Occipital lobe (tissue), 2 donors: ENCODE measurements around the gene GATC. TPM values are rescaled to one million over a fixed set of nuclear protein-coding genes. Genes with fewer than 3 reads are reported as not detected.
A peak's percentile ranks its signal among the peaks of the same experiment; 100 is the strongest.
"Not testable (repeated sequence)": the region's sequence is repeated elsewhere in the genome, so short reads cannot be mapped to it uniquely, and the experiment has no call there.

ENCODE experiments used
- DNase-seq: peaks from one replicate; lab custom pipeline; 2025; lab: John Stamatoyannopoulos, UW
- total RNA-seq: library from RNA; depleted of rRNA; stranded (reverse); fragments of >200 nt; gene quantifications from one replicate; pipeline ENCODE4 v1.2.3, GENCODE V29; 2014

Gene GATC
- total RNA-seq, 1 donor from 2014 or later, result 27.6 TPM

- DNase-seq, result no peak
These were observed 24.0 kb downstream of the GATC start for GRCh38 chr12:120470150-120470784.

GRCh38 chr12:120472521-120472920 is 26.3 kb downstream of the GATC start:
- DNase-seq, result no peak

DNA sequence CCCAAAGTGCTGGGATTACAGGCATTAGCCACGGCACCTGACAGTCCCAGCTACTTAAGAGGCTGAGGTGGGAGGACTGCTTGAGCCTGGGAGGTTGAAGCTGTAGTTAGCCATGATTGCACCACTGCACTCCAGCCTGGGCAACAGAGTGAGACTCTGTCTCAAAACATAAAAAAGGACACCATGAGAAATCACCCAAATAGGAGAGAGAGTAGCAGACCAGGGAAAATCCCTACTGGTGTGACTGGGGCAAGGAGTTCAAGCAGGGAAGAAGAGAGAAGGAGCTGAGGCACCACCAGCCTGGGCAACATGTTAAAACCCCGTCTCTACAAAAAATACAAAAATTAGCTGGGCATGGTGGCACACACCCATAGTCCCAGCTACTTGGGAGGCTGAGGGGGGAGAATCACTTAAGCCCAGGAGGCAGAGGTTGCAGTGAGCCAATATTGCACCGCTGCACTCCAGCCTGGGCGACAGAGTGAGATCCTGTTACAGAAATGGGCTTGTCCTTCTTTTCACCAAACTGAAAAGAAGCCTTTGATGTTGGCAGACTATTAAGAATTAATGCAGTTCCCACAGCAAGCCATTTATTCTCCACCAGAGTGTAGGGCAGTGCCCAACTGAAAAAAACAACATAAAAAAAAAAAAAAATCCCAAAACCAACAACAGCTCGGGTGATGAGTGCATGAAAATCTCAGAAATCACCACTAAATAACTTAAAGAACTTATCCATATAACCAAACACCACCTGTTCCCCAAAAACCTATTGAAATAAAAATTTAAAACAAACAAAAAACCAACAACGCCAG is 27.8 kb downstream of the GATC start:
- DNase-seq, result no peak

DNA sequence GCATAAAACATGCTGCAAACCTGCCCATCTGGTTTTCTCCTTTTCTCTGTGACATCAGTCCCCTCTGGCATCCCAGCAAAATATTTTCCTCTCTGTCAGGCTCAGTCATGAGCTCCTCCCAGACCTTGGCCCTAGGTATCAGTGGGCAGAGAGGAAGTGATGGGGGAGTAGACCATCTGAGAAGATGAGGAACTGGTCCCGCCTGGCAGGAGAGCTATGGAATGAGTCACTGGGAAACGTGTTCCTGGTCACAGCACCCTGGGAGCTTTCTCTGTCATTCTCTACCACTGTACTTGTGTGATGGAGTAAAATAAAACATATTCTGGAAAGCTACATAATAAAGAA is 28.3 kb downstream of the GATC start:
- DNase-seq, result peak; percentile 52

GRCh38 chr12:120475643-120476042 is 29.4 kb downstream of the GATC start:
- DNase-seq, result no peak

GRCh38 chr12:120479458-120479857 is 33.2 kb downstream of the GATC start:
- DNase-seq, result no peak

- no peak for DNase-seq
These were observed 34.0 kb downstream of the GATC start for GRCh38 chr12:120480211-120480610.

- no peak for DNase-seq
These were observed 35.0 kb downstream of the GATC start for GRCh38 chr12:120481022-120481767.

- no peak for DNase-seq
These were observed 37.4 kb downstream of the GATC start for GRCh38 chr12:120483621-120484020.

DNA sequence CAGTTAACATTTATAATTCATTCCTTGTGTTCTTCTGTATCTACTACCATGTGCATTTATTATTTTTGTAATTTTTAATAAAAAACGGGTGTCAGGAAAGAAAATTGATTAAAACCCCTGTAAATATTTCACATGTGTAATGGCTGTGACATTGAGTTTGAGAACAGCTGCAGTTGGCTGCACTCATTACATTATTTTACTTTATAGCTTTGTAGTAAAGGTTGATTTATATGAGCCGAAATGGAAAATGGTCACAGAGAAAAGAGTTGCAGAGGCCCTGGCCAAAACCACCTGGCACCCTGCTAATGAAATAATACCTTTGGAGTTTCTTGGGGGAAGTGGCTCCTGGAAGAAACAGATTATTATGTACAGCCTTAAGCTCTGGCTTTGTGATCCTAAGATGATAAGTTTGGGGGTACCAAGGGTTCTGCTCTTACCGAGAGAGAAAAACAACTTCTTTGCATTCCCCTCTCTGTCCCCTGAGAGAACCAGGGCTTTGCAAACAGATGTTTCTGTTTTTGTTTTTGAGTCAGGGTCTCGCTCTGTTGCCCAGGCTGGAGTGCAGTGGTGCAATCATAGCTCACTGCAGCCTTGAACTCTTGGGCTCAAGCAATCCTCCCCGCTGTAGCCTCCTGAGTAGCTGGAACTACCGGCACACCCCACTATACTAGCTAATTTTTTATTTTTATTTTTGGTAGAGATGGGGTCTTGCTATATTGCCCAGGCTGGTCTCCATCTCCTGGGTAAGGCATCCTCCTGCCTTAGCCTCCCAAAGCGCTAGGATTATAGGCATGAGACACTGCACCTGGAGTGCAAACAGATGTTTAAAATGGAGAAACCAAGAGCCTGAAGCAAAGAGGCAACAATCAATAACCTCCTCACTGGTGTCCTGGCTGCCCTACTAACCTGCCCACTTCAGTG is 40.0 kb downstream of the GATC start:
- DNase-seq, result no peak

GRCh38 chr12:120487552-120487951 is 41.3 kb downstream of the GATC start:
- DNase-seq, result not testable (repeated sequence)

- peak; percentile 49 for DNase-seq
These were observed 41.9 kb downstream of the GATC start for GRCh38 chr12:120488057-120488640.

DNA sequence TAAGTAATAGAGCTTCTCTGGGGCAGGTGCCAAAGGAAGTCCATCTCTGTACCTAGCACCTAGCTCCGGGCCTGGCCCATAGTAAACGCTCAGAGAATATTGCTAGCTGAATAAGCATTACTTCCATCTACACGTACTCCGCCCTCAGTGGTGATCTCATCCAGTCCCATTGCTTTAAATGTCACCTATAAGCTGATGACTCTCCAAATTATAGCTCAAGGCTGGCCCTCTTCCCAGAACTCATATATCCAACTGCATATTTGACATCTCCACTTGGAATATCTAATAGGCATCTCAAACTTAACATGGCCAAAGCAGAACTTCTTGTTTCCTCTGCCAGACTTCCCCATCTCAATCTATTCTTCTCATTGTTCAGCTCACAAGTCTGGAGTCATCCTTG is 42.8 kb downstream of the GATC start:
- no peak for DNase-seq

DNA sequence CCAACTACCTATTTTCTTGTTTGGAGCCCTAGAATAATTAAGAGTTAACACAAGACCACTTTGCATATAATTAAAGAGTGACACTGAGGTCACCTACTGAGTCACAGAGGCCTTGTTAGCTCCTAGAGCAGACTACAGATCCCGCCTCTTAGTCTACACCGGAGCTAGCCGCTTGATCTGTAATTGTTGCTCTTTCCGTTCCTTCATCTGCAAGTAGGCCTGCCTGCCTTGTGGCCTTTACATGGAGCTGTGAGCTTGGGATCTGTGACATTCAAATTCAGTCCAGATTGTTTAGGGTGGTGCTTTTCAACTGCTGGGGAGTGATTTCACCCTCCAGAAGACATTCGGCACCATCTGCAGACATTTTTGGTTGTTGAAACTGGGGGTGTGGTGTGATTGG is 44.1 kb downstream of the GATC start:
- no peak for DNase-seq

- no peak for DNase-seq
These were observed 44.7 kb downstream of the GATC start for GRCh38 chr12:120490833-120491512.

GRCh38 chr12:120495186-120495730 is 49.0 kb downstream of the GATC start:
- DNase-seq, result no peak

DNA sequence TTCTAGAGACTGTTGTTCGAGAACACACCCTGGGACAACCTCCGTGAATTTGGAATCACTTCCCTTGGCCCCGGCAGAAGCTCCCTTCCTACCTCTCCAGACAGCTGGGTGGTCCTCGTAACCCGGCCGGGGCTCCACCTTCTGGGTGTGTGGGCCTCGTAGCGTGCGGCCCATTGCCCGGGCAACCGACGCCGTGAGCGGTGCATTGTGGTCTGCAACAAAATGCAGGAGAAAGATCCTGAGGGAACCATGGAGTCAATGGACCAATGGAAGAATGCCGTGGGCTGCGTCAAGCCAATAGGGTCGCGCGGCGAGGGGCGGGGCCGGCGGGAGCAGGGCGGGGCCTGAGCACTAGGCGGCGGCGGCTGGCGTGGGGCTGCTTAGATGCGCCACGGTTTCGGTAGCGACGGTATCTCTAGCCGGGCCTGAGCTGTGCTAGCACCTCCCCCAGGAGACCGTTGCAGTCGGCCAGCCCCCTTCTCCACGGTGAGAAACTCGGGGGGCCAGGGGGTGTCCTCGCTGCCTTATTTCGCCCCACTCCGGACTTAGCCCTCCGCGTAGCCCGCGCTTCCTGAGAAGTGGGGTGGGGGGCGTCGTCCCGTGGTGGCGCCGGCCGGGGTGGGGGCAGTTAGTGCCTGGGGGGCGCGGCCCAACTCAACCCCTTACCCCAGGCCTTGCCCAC is 49.6 kb downstream of the GATC start, which contains the start of gene DYNLL1:
DYNLL1 (plus strand) TSS at position 383 of the 682 bp plus-strand sequence. CDS start 309 bp downstream, outside the sequence.
- peak; percentile 96 for DNase-seq

DNA sequence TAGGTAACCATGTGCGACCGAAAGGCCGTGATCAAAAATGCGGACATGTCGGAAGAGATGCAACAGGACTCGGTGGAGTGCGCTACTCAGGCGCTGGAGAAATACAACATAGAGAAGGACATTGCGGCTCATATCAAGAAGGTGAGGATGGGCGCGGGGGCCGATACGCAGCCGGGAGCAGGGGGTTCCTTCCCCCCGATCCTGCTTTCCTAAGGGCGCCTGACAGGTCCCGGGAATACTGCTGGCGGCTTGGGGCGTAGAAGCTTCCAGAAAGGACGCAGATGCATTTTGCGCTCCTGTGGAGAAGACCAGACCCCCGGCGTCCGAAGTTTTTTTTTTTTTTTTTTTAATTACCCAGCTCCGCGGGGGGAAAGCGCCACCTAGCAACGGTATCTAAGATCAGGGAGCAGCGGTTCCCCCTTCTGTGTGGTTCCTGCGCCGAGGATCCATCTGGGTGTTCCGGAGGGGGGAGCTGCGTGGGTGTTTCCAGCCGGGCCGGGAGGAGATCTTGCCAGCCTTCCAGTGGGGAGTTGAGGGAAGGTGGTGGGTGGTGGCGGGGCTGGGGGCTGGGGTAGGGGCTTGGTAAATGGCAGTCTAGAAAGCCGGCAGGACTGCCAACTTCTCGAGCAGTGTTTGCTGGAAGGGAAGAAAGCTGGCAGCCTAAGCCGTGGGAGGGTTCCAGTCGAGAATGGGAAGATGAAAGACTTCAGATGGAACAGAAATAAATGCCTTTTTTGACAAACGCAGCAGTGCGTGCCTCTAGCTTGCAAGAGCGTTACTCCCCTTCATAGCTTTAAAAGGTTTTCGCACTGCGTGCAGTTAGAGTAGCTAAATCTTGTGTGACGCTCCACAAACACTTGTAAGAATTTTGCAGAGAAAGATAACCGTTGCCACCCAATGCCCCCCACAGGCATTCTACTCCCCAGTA is 50.4 kb downstream of the GATC start:
- DNase-seq, result peak; percentile 75
